ENCODE data around the gene TSPAN3.

GRCh38 chr15:77036537-77037387 is 34.1 kb downstream of the TSPAN3 start:
- TF ChIP-seq POLR2A (IDR thresholded peaks at IDR 0.05) (no peak), CTCF (IDR thresholded peaks at IDR 0.05) (no peak), POLR2AphosphoS5 (IDR thresholded peaks at IDR 0.05) (no peak)

Data from breast epithelium (tissue), 3 donors.